Globus pallidus (tissue), 1 donor: Measurements from ENCODE around the gene KMT2E.
A peak's percentile ranks its signal among the peaks of the same experiment; 100 is the strongest.

Source experiments
- DNase-seq: peaks from one replicate; pipeline ENCODE4 v3.0.0-alpha.2; 2015; ENCODE audit warnings: low spot score

The KMT2E gene

DNA sequence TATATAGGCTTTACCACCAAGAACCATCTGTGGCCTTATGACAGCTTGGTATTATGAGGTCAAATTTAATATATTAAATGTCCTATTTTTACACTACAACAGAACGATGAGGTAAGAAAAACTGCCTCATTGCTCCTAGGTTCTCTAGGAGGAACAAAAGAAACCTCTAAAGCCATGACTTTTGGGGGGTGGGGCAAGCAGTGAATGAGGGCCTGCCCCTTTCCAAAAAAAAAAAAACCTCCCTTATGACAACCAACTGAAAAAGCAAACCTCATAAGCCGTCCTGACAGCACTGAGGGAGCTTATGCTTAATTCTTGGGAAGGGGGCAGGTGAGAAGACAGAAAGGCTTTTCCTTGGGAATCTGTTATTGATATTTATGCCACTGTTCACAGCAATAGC lies 116.6 kb downstream of the KMT2E start:
- DNase-seq, result no peak

DNA sequence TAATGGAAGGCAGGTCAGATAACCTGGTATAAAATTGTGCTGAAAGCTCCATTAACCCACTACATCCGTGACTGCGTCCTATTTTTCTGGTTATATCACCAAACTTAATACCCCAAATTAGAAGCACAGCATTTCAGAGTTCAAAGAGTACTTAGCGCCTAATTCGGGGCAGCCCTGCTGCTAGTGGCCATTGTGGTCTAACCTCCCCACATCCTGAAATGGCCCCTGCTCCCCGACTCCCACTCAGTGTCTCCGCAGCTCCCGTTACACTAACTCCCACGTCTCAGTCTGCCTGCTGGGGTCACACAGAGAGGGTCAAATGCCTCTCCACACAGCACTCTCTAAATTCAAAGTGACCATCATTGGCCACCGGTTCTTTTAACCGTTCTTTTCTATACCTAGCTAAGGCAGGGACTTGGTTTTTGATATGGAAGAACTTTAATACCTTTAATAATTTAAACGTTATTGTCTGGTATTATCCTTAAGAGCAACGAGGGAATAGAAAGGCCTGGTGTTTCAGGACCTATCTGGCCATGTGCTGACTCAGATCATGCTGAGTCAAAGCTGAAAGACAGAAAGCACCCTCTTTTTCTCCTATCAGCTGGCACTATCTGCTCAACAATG lies 117.1 kb downstream of the KMT2E start:
- no peak for DNase-seq

DNA sequence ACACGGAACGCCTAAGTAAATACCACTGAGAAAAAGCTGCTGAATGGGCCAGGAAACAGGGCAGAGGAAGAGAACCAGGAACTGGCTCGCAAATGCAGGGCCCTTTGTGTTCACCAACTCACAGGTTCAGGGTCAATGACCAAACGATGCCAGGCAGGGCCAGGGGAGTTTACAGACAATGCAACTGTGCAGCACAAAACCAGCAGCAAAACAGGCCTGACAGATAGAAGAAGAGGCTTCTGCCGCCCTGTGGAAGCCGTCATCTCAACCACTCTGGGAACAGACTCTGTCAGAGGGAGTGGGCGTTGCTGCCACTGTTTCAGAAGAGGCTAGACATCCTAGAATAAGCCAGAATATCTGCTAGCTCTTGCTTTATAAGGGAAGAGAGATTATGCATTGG lies 117.9 kb downstream of the KMT2E start:
- DNase-seq, result no peak

DNA sequence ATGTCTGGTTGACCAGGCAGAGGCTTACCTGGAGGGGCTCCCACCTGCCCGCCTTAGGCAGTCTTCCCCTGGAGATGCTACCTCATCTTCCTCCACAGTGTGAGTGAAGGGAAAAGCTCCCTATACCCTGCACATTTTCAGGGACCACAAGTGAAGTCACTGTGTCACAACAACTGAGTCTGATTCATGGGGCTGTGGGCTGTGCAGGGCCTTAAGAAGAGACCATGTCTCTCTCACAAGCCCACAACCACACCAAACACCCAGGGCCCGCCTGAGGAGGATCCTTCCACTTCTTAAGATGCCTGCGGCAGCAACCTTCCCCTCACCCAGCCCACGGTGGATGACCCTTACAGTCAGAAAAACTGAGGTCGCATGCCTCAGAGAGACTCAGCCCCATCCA lies 118.3 kb downstream of the KMT2E start:
- no peak for DNase-seq

DNA sequence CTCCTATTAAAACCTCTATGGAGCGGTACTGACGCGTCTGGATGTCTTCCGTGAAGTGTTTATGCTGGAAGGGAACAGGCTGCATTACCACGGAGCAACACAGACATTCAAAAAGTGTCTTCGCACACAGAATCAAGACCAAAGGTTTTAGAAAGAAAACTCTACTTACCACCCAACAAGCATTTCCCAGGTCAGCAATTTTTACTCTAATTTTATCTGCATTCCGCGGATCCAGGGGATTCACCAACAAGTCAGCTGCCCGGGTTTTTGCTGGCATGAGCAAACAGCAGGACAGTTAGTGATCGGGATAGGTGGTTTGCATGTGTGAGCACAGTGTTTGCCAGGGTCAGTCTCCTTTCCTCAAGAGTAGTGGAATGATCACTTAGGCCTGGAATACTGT lies 118.8 kb downstream of the KMT2E start:
- no peak for DNase-seq

DNA sequence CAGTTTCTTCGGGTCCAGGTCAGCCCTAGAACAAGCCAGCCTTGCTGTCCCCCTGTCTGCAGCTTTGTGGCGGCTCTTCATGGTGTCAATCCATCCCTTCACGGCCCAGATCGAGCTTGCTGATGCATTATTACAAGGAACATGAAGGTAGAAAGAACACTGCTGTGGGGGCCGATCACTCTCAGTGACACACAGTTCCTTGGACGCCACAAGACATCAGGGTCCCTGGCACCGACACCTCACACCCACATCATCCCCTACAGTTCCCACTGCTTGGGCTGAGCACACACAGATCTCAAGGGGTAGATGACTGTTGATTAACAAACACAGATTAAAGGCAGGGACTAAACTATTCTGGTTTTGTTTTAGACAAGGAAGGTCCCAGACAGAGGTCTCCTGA lies 119.4 kb downstream of the KMT2E start:
- no peak for DNase-seq

DNA sequence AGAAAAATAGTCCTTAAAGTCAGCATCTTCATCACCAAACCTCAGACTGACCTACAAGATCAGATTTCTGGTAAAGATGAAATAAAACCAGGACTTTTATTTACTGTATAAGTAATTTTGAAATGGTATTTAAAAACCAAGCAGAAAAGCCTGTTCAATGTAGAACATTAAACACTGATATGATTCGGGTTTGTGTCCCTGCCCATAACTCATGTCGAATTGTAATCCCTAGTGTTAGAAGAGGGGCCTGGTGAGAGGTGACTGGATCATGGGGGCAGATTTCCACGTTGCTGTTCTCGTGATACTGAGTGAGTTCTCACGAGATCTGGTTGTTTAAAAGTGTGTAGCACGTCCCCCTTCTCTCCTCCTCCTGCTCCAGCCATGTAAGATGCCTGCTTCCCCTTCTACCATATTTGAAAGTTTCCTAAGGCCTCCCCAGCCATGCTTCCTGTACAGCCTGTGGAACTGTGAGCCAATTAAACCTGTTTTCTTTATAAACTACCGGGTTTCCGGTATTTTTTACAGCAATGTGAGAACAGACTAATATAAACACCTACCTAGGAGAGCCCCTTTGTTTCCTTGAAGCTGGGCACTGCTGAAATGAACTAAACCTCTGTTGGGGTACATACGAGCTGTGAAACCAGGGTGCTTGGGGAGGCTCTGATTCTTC lies 120.1 kb downstream of the KMT2E start:
- no peak for DNase-seq

DNA sequence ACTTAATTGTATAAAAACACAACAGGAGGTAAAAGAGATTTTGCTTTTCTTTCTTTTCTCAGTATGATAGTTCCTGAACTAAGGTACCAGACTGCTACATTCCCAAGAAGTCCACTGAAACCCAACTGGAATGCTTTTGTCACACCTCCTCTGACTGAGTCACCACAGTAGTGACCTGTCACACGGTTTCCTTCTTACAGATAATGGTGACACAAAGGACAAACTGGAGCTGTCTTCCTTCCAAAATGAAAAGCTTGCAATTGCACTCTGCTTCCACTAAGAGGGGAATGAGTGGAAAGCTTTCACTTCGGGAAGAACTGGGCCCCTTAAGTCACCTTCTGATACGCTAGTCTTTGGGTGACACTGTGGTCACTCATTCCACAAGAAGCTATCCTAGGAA lies 122.2 kb downstream of the KMT2E start:
- no peak for DNase-seq

DNA sequence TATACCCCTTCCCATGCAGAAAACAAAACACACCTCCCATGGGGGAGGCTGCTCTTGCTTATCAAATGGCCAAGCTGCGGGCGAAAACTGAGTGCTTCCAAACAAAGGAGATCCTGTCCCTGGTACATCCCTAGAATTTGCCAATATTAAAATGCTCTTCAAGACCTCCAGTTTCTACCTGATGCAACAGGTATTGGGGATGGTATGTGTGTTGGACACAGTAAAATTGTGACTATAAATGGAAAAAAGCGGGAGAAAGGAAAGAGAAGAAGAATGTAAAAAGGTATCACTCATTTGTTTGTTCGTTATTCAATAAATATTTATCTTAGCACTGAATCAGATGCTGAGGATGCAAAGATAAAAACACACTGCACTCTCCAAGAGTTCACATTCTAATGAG lies 123.9 kb downstream of the KMT2E start:
- DNase-seq, result no peak

DNA sequence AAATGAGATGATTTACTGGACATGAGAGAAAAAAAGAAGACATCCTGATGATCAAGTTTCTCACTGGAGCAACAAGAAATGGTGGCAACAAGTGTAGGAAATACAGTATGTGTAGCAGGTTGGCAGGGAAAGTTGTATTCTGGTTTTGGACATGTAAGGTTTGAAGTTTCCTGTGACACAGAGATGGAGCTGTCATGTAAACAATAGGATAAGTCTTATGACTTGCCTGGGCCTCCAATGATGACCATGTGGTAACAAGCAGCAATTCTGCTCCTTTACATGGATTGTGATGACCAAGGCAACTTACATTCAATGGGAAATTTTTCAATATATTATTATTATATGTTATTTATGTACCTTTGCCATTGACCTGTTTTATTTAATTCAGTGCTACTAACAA lies 125.4 kb downstream of the KMT2E start:
- DNase-seq, result no peak

DNA sequence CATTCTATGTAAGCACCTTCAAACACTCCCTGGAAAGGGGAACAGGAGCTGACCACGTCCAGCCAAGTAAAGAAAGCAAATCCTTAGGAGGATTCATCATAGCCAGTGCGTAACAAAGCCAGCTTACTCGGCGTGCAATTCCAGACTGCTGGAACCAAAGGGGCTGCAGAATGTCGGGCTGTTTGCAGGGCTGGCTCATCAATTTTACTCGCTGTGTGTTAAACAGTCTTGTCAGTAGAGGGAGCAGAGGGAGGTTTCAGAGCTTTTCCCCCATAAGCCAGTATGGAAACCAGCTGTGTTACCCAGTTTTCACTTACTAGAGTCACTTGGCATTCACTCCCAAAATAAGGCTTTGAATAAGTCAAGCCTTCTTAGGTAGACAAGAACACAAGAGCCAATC lies 127.1 kb downstream of the KMT2E start:
- DNase-seq, result peak; percentile 46

DNA sequence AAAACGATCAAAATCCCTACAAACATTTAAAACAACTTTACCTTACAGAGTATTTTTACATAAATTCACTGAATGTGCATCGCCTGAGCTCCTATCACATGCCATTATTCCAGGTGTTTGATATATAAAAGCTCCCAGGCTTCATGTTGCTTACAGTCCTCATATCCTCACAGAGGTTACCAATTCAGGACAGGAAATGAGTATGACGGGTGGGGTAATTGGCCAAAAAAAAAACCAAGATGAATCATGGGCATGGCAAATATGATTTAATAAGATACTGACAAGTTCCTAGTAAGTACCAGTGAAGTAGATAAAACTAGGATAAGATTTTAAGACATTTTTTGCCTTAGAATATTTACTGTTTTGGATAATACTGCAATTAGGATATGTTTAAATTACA lies 135.8 kb downstream of the KMT2E start:
- DNase-seq, result no peak

DNA sequence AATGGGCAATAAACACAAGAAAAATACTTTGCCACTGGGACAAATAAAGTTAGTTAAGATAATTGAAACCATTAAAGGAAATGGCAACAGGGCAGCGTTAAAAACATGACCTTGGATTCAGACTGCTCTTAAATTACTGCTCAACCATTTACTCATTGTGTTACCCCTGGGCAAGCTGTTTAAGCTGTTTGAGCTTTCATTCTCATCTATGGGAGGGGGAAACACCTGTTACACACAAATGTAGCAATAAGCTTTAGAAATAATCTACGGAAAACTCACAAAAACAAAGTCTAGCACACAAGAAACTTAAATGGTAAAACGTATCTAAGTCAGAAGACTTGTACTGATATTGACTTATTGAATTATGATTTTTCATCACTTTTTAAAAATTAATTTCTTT lies 137.1 kb downstream of the KMT2E start:
- no peak for DNase-seq

DNA sequence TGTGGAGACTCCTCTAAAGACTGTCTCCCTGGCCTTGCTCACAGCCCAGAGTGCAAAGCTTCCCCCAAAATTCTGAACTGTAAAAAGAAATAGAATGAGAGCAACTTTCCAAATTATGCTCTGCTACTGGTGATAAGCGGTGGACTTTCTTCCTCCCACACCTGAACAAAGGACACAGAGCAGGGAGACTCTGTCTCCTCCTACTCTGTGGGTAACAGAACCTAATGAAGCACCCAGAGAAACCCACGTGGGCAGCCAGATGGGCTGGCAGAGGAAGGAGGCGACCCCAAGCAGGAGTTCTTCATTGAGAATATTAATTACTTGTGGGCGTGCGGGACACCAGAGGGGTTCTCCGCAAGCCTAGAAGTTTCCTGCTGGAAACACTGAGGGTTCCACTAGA lies 139.5 kb downstream of the KMT2E start:
- no peak for DNase-seq

DNA sequence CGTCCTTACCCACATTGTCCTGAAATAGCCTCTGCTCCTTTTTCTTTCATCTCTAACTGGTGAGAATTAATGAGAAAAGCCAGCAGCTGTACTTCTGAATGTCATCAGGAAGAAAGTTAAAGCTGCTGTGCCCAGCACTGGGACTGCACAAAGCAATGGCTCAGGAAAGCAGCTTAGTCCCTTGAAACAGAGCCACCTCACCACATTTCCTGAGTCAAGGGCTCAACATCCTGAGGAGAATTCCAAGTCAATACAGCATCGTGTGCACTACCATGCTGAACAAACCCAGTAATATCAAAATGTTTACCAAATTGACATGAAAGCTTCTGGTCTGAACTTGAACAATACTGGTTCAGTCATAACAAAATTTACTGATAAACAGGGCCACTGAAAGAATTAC lies 140.1 kb downstream of the KMT2E start:
- no peak for DNase-seq

DNA sequence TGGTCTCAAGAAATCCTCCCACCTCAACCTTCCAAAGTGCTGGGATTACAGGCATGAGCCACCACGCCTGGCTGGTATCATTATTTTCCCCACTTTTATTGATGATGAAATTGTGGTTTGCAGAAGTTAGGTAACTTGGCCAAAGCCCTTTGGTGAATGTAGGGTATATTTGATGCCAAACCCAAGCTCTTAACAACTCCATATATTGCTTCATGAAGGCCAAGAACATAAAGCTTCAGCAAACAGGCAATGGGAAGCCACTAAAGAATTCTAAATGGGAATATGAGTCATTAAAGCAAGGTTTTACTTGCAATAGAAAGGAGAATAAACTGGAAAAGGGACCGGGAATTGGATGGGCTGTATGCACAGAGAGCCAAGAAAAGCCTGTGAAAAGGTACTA lies 142.7 kb downstream of the KMT2E start:
- no peak for DNase-seq

DNA sequence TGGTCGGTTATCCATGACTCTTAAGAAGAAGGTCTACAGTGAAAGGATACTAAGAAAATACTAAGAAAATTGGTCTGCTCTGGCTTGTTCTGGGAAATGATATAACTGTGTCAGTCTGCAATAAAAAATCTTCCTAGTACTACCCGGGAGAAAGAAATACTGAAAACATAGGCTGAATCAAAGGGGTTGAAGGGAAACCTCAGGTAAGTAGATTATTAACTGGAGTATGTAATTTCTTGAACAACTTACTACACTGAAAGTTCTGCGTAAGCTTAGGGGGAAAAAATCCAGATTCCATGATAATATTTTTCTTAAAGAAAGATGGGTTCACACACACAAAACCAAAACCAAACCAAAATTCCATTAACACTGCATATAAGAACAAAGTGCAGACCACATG lies 143.3 kb downstream of the KMT2E start:
- DNase-seq, result no peak

DNA sequence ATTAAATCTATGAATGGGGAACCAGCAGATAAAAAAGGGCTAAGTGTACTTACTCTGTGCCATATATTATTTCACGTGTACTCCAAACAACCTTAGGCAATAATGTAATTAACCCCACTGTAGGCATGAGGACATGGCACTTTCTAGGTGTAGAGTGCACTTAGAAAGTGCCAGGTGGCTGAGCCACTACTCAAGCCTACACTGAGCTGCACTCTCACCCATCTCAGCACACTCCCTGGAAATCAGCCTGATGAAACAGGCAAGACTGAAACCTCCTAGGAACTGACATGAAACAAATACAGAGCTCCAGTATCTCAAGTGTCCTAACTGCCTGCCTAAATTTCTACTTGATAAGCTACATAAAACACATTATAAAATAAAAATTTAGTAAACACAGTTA lies 147.4 kb downstream of the KMT2E start:
- no peak for DNase-seq
